Nephron (organoid): ENCODE measurements around the gene APELA.
"Not testable (repeated sequence)": the region's sequence is repeated elsewhere in the genome, so short reads cannot be mapped to it uniquely, and the experiment has no call there.

Experiments
- H3K27ac Mint-ChIP-seq, 3 experiments: 2 replicates each; pipeline ENCODE4 v1.8.0; 2020; ENCODE audit warnings: mixed read lengths in 3 of 3, mild to moderate bottlenecking in 2 of 3, moderate library complexity in 1 of 3
- H3K27me3 Mint-ChIP-seq: 2 replicates; pipeline ENCODE4 v1.8.0; 2021; ENCODE audit warnings: low read depth, mild to moderate bottlenecking, moderate library complexity, mixed read lengths
- H3K36me3 Mint-ChIP-seq: 2 replicates; pipeline ENCODE4 v1.8.0; 2020; ENCODE audit warnings: low read depth, mixed read lengths
- H3K4me1 Mint-ChIP-seq: 2 replicates; pipeline ENCODE4 v1.8.0; 2020; ENCODE audit warnings: mixed read lengths
- H3K4me3 Mint-ChIP-seq, 3 experiments: 2 replicates each; pipeline ENCODE4 v1.8.0; 2020; ENCODE audit warnings: mild to moderate bottlenecking in 3 of 3, mixed read lengths in 3 of 3, moderate library complexity in 2 of 3
- H3K9me3 Mint-ChIP-seq: 2 replicates; pipeline ENCODE4 v1.8.0; 2020; ENCODE audit warnings: mixed read lengths
- CTCF ChIP-seq, 3 experiments: fragments of 200-600 bp; sonication (generic); IDR thresholded peaks; one replicate each; pipeline ENCODE4 v1.5.0; 2021; ENCODE audit warnings: antibody characterized with exemption in 3 of 3; ENCODE audit not compliant: unreplicated experiment in 3 of 3

APELA gene

GRCh38 chr4:164926301-164926700, 49.3 kb downstream of the APELA start:
- H3K27me3 Mint-ChIP-seq: peaks cover 7% of the 10 kb centered on the region
- H3K4me1 Mint-ChIP-seq: no peaks in the 10 kb centered on the region
- no peaks in the 10 kb centered on the region for H3K36me3 Mint-ChIP-seq
- H3K4me3 Mint-ChIP-seq: no peak overlapping the region
- TF ChIP-seq CTCF (IDR thresholded peaks at IDR 0.05; ENCODE audit: unreplicated experiment in 3 of 3): no peak
- H3K9me3 Mint-ChIP-seq: peaks cover 12% of the 10 kb centered on the region
- H3K27ac Mint-ChIP-seq: no peak overlapping the region

- peaks cover 12% of the 10 kb centered on the region for H3K9me3 Mint-ChIP-seq
- not testable (repeated sequence) for H3K4me3 Mint-ChIP-seq
These were observed 50.1 kb downstream of the APELA start for GRCh38 chr4:164927101-164927500.

GRCh38 chr4:164930647-164931046, 53.7 kb downstream of the APELA start:
- Mint-ChIP-seq H3K9me3 (peaks cover 7% of the 10 kb centered on the region), H3K4me3 (no peak overlapping the region), H3K4me1 (no peaks in the 10 kb centered on the region), H3K36me3 (no peaks in the 10 kb centered on the region), H3K27me3 (peaks cover 7% of the 10 kb centered on the region), H3K27ac (no peak overlapping the region)
- no peak for TF ChIP-seq CTCF (IDR thresholded peaks at IDR 0.05; ENCODE audit: unreplicated experiment in 3 of 3)

More at GRCh38 chr4:164927101-164927500, 50.1 kb downstream of the APELA start:
- H3K36me3 Mint-ChIP-seq, H3K4me1 Mint-ChIP-seq, H3K27me3 Mint-ChIP-seq, H3K27ac Mint-ChIP-seq: not testable (repeated sequence)

GRCh38 chr4:164931551-164932324, 54.8 kb downstream of the APELA start:
- Mint-ChIP-seq H3K4me1 (no peaks in the 10 kb centered on the region), H3K27ac (no peak overlapping the region), H3K4me3 (no peak overlapping the region), H3K9me3 (peaks cover 7% of the 10 kb centered on the region), H3K27me3 (peaks cover 7% of the 10 kb centered on the region), H3K36me3 (no peaks in the 10 kb centered on the region)
- no peak for TF ChIP-seq CTCF (IDR thresholded peaks at IDR 0.05; ENCODE audit: unreplicated experiment in 3 of 3)

- Mint-ChIP-seq H3K27me3 (peaks cover 7% of the 10 kb centered on the region), H3K9me3 (peaks cover 7% of the 10 kb centered on the region), H3K4me1 (peaks cover 6% of the 10 kb centered on the region), H3K4me3 (no peak overlapping the region), H3K36me3 (no peaks in the 10 kb centered on the region), H3K27ac (no peak overlapping the region)
- no peak for TF ChIP-seq CTCF (IDR thresholded peaks at IDR 0.05; ENCODE audit: unreplicated experiment in 3 of 3)
These were observed 56.3 kb downstream of the APELA start for GRCh38 chr4:164933244-164933643.

- Mint-ChIP-seq H3K4me3 (no peak overlapping the region), H3K36me3 (no peaks in the 10 kb centered on the region), H3K4me1 (peaks cover 6% of the 10 kb centered on the region), H3K27me3 (peaks cover 4% of the 10 kb centered on the region), H3K27ac (no peak overlapping the region), H3K9me3 (no peaks in the 10 kb centered on the region)
- no peak for TF ChIP-seq CTCF (IDR thresholded peaks at IDR 0.05; ENCODE audit: unreplicated experiment in 3 of 3)
These were observed 58.4 kb downstream of the APELA start for GRCh38 chr4:164935363-164935762.

GRCh38 chr4:164935865-164936606, 59.1 kb downstream of the APELA start:
- not testable (repeated sequence) for H3K36me3 Mint-ChIP-seq, H3K9me3 Mint-ChIP-seq, H3K27me3 Mint-ChIP-seq, H3K27ac Mint-ChIP-seq, H3K4me1 Mint-ChIP-seq, H3K4me3 Mint-ChIP-seq
